Pancreas (tissue), 10 donors: Measurements from ENCODE around the gene CYP4F22. TPM values are rescaled to one million over a fixed set of nuclear protein-coding genes. Genes with fewer than 3 reads are reported as not detected.
A peak's percentile ranks its signal among the peaks of the same experiment; 100 is the strongest.

Source experiments
- ATAC-seq, 4 donors: fragments of 200-7000 bp; cut with Tn5 transposase; one replicate each; pipeline versions ENCODE4 v1.8.0 to v1.9.1; 2020; ENCODE audit warnings: mild to moderate bottlenecking in 4 of 4, moderate library complexity in 4 of 4
- DNase-seq, 6 donors: peaks; one replicate each; pipeline ENCODE4 v3.0.0-alpha.2; 2020
- FAIRE-seq: peaks from 2 replicates; lab custom pipeline; 2012; peaks lifted over from hg19 to GRCh38; lab: Jason Lieb, UNC
- H3K27ac ChIP-seq, 4 donors: fragments of 200-600 bp; sonication (generic); 1 replicate in 3 of 4; 2 replicates in 1 of 4; pipeline versions ENCODE4 v1.5.0 to v1.8.0; 2020
- H3K27me3 ChIP-seq, 4 donors: fragments of 200-600 bp; one replicate each; pipeline ENCODE4 v1.8.0; 2021
- H3K36me3 ChIP-seq, 3 donors: fragments of 200-600 bp; sonication (generic) in 1 of 3; one replicate each; pipeline versions ENCODE4 v1.5.0 to v1.8.0; 2020 to 2021
- H3K4me1 ChIP-seq, 3 donors: fragments of 200-600 bp; one replicate each; pipeline ENCODE4 v1.8.0; 2021
- H3K4me3 ChIP-seq, 4 donors: fragments of 200-600 bp; sonication (generic) in 2 of 4; one replicate each; pipeline versions ENCODE4 v1.5.0 to v1.8.0; 2020 to 2021
- H3K9me3 ChIP-seq, 4 donors: fragments of 200-600 bp; one replicate each; pipeline ENCODE4 v1.8.0; 2021
- WGBS, 2 donors: extraction: QIAGEN DNeasy Blood & Tissue Kit; methylation state at CpG; one replicate each; pipeline ENCODE4 v1.1.7; 2013; 5-methylcytosine and 5-hydroxymethylcytosine counted together
- intact Hi-C, 3 donors: fragments of 100-400 bp; cut with DNase I; formaldehyde crosslinking; loops; one replicate each; pipeline versions ENCODE4 v1.11.1 to v1.14.2; 2022
- polyA plus RNA-seq, 2 donors: library from polyadenylated mRNA; stranded (reverse); fragments of 200-250 nt; gene quantifications; one replicate each; pipeline ENCODE4 v1.2.3, GENCODE V29; 2013
- total RNA-seq, 6 donors: library from RNA; stranded (reverse); fragmentation: NEBNext Ultra II Directional in 4 of 6; extraction: Animal tissue kit (Norgen Biotek cat#: 25700) in 4 of 6; gene quantifications; one replicate each; pipeline versions ENCODE4 v1.2.1 to v1.2.4, GENCODE V29; 2021 to 2023
- TF ChIP-seq, protein P1 (sequence below), 4 donors: fragments of 200-600 bp; sonication (generic) in 3 of 4; IDR thresholded peaks; one replicate each; pipeline versions ENCODE4 v1.5.0 to v1.8.0; 2021; ENCODE audit warnings: antibody characterized with exemption in 4 of 4
- donor health status: healthy with polysubstance abuse.
- donor health status: DM: no; HTN: no; CAD: no; lungs with moderate emphysema.
- donor health status: DM: no; HTN: no; CAD: no.
- donor health status: control.
- donor health status: control.
- donor health status: Bipolar disorder and iron deficiency.
- donor health status: DM: yes; HTN: yes; CAD: no.
- donor health status: DM: no; HTN: no; CAD: no.
- donor health status: DM: no; HTN: no; CAD: no.
- donor health status: DM: yes; HTN: yes; CAD: no.

CYP4F22 gene
- total and polyA plus RNA-seq, 8 donors: 0.06 TPM; not detected in 7

DNA sequence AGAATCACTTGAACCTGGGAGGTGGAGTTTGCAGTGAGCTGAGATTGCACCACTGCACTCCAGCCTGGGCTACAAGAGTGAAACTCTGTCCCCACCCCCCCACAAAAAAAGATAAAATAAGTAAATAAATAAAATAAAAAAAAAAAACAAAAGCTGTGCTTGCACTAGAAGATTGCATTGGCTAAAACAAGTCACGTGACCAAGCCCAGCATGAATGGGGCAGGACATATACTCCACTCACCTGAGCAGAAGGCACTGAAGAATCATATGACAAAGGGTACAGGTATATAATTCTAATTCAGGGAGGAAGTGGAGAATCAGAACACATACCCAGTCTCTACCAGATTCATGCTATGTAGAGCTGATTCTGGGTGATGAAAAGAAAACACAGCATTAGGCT, 36.6 kb downstream of the CYP4F22 start:
- intact Hi-C loops: no loop called here
- Histone ChIP-seq H3K36me3 (no peaks in the 10 kb centered on the region), H3K9me3 (no peaks in the 10 kb centered on the region), H3K27me3 (no peaks in the 10 kb centered on the region), H3K27ac (no peak overlapping the region), H3K4me1 (no peaks in the 10 kb centered on the region), H3K4me3 (no peak overlapping the region)
- no peak for ATAC-seq
- TF ChIP-seq, protein P1, sequence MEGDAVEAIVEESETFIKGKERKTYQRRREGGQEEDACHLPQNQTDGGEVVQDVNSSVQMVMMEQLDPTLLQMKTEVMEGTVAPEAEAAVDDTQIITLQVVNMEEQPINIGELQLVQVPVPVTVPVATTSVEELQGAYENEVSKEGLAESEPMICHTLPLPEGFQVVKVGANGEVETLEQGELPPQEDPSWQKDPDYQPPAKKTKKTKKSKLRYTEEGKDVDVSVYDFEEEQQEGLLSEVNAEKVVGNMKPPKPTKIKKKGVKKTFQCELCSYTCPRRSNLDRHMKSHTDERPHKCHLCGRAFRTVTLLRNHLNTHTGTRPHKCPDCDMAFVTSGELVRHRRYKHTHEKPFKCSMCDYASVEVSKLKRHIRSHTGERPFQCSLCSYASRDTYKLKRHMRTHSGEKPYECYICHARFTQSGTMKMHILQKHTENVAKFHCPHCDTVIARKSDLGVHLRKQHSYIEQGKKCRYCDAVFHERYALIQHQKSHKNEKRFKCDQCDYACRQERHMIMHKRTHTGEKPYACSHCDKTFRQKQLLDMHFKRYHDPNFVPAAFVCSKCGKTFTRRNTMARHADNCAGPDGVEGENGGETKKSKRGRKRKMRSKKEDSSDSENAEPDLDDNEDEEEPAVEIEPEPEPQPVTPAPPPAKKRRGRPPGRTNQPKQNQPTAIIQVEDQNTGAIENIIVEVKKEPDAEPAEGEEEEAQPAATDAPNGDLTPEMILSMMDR (IDR thresholded peaks at IDR 0.05): no peak
- FAIRE-seq: no peak
- WGBS, 2 donors: 64 to 82% methylated on average over 1 of the region's 1 CpG
- DNase-seq: no peak

DNA sequence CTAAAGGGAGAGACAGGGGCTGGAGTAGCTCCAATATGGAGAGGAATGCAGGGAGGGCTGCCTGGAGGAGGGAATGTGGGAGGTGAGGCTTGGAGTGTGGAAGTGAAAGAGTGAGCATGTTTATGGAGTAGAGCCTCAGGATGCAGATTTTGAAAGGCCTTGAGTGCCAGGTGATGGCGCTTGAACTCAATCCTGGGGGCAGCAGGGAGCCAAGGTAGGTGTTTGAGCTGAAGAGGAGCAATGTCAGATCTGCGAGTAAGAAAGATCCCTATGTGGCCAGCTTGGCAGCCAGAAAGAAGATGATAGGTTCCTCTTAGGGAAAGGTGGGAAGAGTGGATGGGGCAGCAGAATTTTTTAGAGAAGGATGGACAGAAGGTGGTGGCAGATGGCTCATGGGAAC, 40.3 kb downstream of the CYP4F22 start:
- Histone ChIP-seq H3K27ac (no peak overlapping the region), H3K36me3 (no peaks in the 10 kb centered on the region), H3K4me3 (no peak overlapping the region), H3K9me3 (no peaks in the 10 kb centered on the region), H3K4me1 (peaks cover 0 to 5% (median 0%) of the 10 kb centered on the region in 3 donors), H3K27me3 (no peaks in the 10 kb centered on the region)
- FAIRE-seq (no peak), ATAC-seq (no peak), DNase-seq (no peak)
- WGBS, 2 donors: 74 to 90% methylated on average over 2 of the region's 2 CpGs
- TF ChIP-seq, protein P1 (IDR thresholded peaks at IDR 0.05): no peak
- intact Hi-C loops: no loop called here

DNA sequence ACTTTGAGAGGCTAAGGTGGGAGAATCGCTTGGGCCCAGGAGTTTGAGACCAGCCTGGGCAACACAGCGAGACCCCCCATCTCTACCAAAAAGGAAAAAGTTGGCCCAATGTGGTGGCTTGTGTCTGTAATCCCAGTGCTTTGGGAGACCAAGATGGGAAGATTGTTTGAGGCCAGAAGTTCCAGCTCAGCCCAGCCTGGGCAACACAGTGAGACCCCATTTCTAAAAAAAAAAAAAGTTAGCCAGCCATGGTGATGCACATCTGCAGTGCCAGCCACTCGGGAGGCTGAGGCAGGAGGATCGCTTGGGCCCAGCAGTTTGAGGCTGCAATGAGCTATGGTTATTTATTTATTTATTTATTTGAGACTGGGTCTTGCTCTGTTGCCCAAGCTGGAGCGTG, 41.3 kb downstream of the CYP4F22 start:
- H3K4me3 ChIP-seq: no peak overlapping the region
- no peaks in the 10 kb centered on the region for H3K36me3 ChIP-seq
- WGBS, 2 donors: 88 to 91% methylated on average over 5 of the region's 5 CpGs
- no peaks in the 10 kb centered on the region for H3K27me3 ChIP-seq
- peaks cover 0 to 5% (median 0%) of the 10 kb centered on the region in 3 donors for H3K4me1 ChIP-seq
- TF ChIP-seq, protein P1 (IDR thresholded peaks at IDR 0.05): no peak
- no peak for DNase-seq
- FAIRE-seq: no peak
- H3K9me3 ChIP-seq: no peaks in the 10 kb centered on the region
- ATAC-seq: no peak
- no peak overlapping the region for H3K27ac ChIP-seq
- intact Hi-C loops: no loop called here

DNA sequence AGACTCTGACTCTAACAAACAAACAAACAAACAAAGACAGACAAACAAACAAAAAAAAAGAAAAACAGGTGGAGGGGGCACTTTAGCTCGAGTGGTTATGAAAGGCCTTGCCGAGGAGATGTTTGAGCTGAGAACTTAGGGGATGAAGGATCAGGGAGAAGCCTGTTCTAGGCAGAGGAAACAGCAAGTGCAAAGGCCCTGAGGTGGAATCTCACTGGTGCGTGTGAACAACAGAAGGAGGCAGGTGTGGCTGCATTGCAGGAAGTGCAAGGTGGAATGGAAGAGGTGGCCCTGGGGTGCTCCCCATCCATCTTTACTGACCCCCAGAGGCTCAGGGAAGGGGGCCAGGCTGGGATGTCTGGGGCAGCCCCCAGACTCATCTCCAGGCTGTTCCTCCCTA, 41.9 kb downstream of the CYP4F22 start:
- H3K9me3 ChIP-seq: no peaks in the 10 kb centered on the region
- no peaks in the 10 kb centered on the region for H3K27me3 ChIP-seq
- no peak overlapping the region for H3K27ac ChIP-seq
- H3K36me3 ChIP-seq: no peaks in the 10 kb centered on the region
- DNase-seq (no peak), ATAC-seq (no peak), FAIRE-seq (no peak)
- H3K4me1 ChIP-seq: peaks cover 0 to 5% (median 0%) of the 10 kb centered on the region in 3 donors
- H3K4me3 ChIP-seq: no peak overlapping the region
- intact Hi-C loops: loop anchor here in 2 of 3 donors (10.0 kb wide), 2 partner anchors 285 to 295 kb away; no protein-coding TSS in a partner anchor
- WGBS, 2 donors: 53 to 67% methylated on average over 3 of the region's 3 CpGs
- TF ChIP-seq, protein P1 (IDR thresholded peaks at IDR 0.05): no peak

DNA sequence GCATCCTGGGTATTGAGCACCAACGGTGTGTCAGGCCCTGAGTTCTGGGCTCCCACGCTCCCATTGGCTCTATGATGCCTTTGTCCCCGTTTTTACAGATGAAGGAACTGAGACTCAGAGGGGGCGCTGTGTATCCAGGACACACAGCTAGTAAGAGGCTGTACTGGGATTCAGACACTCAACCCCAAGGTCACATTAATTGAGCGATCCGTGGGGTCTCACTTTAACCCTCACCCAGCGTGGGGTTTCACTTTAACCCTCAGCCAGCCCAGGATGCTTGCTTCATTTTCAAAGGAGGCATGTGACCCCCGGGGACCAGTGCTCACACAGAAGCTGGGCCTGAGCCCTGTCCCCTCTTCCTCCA, 42.6 kb downstream of the CYP4F22 start:
- 6% methylated on average over 8 of the region's 8 CpGs for WGBS, 2 donors
- TF ChIP-seq, protein P1 (IDR thresholded peaks at IDR 0.05): no peak
- no peak for FAIRE-seq
- peak in 1 of 4 donors; percentile 11 for ATAC-seq
- Histone ChIP-seq H3K9me3 (no peaks in the 10 kb centered on the region), H3K27me3 (no peaks in the 10 kb centered on the region), H3K27ac (no peak overlapping the region), H3K36me3 (no peaks in the 10 kb centered on the region), H3K4me3 (peak overlapping the region in 3 of 4 donors; percentile 1 to 46 (median 20)), H3K4me1 (peaks cover 0 to 9% (median 3%) of the 10 kb centered on the region in 3 donors)
- intact Hi-C loops: loop anchor here in 2 of 3 donors (10.0 kb wide), 2 partner anchors 286 to 296 kb away; no protein-coding TSS in a partner anchor
- DNase-seq: no peak
